ENCODE measurements around the gene SLC35D1.

DNA sequence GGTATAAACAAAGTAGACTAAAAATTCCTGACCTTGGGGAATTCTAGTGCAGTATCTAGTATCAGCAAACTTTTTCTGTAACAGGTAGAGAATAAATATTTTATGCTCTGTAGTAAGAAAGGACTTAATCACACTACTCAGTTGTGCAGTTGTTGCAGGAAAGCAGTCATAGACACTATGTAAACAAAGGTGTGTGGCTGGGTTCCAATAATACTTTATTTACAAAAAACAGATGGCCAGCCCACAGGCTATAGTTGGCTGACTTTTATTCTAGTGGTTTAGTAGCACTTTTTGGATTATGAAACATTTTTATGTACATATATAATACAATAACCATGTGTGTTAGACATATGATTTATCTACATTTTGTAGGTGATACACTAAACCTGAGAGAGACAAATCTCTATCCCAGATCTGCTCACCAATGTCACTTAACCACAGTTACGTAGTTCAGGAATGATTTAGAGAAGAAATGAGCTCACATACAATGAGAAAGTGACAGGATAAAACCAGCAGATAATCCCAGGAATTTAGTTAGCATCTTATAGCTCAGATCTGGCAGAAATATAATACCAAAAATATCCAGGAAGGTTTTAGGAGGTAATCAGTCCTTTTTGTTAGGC is 73.1 kb downstream of the SLC35D1 start:
- TF ChIP-seq, protein P1, sequence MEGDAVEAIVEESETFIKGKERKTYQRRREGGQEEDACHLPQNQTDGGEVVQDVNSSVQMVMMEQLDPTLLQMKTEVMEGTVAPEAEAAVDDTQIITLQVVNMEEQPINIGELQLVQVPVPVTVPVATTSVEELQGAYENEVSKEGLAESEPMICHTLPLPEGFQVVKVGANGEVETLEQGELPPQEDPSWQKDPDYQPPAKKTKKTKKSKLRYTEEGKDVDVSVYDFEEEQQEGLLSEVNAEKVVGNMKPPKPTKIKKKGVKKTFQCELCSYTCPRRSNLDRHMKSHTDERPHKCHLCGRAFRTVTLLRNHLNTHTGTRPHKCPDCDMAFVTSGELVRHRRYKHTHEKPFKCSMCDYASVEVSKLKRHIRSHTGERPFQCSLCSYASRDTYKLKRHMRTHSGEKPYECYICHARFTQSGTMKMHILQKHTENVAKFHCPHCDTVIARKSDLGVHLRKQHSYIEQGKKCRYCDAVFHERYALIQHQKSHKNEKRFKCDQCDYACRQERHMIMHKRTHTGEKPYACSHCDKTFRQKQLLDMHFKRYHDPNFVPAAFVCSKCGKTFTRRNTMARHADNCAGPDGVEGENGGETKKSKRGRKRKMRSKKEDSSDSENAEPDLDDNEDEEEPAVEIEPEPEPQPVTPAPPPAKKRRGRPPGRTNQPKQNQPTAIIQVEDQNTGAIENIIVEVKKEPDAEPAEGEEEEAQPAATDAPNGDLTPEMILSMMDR (IDR thresholded peaks at IDR 0.05 in 4 of 5, conservative IDR thresholded peaks at IDR 0.05 in 1 of 5), result no peak
- no peak for TF ChIP-seq POLR2A (IDR thresholded peaks at IDR 0.05)

All from gastrocnemius medialis (tissue), 4 donors.